Measurements from ENCODE around the gene XPNPEP1. TPM values are rescaled to one million over a fixed set of nuclear protein-coding genes. Genes with fewer than 3 reads are reported as not detected.

The XPNPEP1 gene
- total RNA-seq, 1 donor from 2014 or later = 80.6 TPM

GRCh38 chr10:109887243-109887642 is 36.1 kb downstream of the XPNPEP1 start:
- no peaks in the 10 kb centered on the region for H3K9me3 Mint-ChIP-seq (ENCODE audit: low read depth)
- H3K36me3 Mint-ChIP-seq (ENCODE audit: low read depth) = peaks cover 40% of the 10 kb centered on the region
- peaks cover 80% of the 10 kb centered on the region for H3K4me1 Mint-ChIP-seq (ENCODE audit: low read depth)
- H3K4me3 Mint-ChIP-seq (ENCODE audit: unreplicated experiment) = no peak overlapping the region
- DNase-seq (ENCODE audit: low spot score) = no peak
- H3K27me3 Mint-ChIP-seq (ENCODE audit: low read depth) = no peaks in the 10 kb centered on the region
- no peak for TF ChIP-seq CTCF (IDR thresholded peaks at IDR 0.05)
- peak overlapping the region; percentile 78 for H3K27ac Mint-ChIP-seq (ENCODE audit: unreplicated experiment)

GRCh38 chr10:109886781-109887140 is 36.5 kb downstream of the XPNPEP1 start:
- Mint-ChIP-seq H3K9me3 (ENCODE audit: low read depth) (no peaks in the 10 kb centered on the region), H3K27me3 (ENCODE audit: low read depth) (no peaks in the 10 kb centered on the region), H3K4me1 (ENCODE audit: low read depth) (peaks cover 75% of the 10 kb centered on the region), H3K36me3 (ENCODE audit: low read depth) (peaks cover 39% of the 10 kb centered on the region), H3K27ac (ENCODE audit: unreplicated experiment) (peak overlapping the region; percentile 78), H3K4me3 (ENCODE audit: unreplicated experiment) (no peak overlapping the region)
- DNase-seq (ENCODE audit: low spot score) = no peak
- no peak for TF ChIP-seq CTCF (IDR thresholded peaks at IDR 0.05)

GRCh38 chr10:109886037-109886780 is 37.1 kb downstream of the XPNPEP1 start:
- Mint-ChIP-seq H3K27ac (ENCODE audit: unreplicated experiment) (peak overlapping the region; percentile 78), H3K36me3 (ENCODE audit: low read depth) (peaks cover 34% of the 10 kb centered on the region), H3K27me3 (ENCODE audit: low read depth) (no peaks in the 10 kb centered on the region)

GRCh38 chr10:109883859-109884771 is 39.2 kb downstream of the XPNPEP1 start:
- Mint-ChIP-seq H3K9me3 (ENCODE audit: low read depth) (no peaks in the 10 kb centered on the region), H3K36me3 (ENCODE audit: low read depth) (peaks cover 31% of the 10 kb centered on the region), H3K27me3 (ENCODE audit: low read depth) (no peaks in the 10 kb centered on the region), H3K4me1 (ENCODE audit: low read depth) (peaks cover 51% of the 10 kb centered on the region), H3K27ac (ENCODE audit: unreplicated experiment) (peak overlapping the region; percentile 96), H3K4me3 (ENCODE audit: unreplicated experiment) (peak overlapping the region; percentile 53)
- no peak for DNase-seq (ENCODE audit: low spot score)
- peak; percentile 98 for TF ChIP-seq CTCF (IDR thresholded peaks at IDR 0.05)

More at GRCh38 chr10:109886037-109886780, 37.1 kb downstream of the XPNPEP1 start:
- H3K9me3 Mint-ChIP-seq (ENCODE audit: low read depth) = no peaks in the 10 kb centered on the region
- no peak for DNase-seq (ENCODE audit: low spot score)
- no peak for TF ChIP-seq CTCF (IDR thresholded peaks at IDR 0.05)
- peaks cover 70% of the 10 kb centered on the region for H3K4me1 Mint-ChIP-seq (ENCODE audit: low read depth)
- H3K4me3 Mint-ChIP-seq (ENCODE audit: unreplicated experiment) = no peak overlapping the region
